ENCODE measurements around the gene LST1. TPM values are rescaled to one million over a fixed set of nuclear protein-coding genes. Genes with fewer than 3 reads are reported as not detected.

Gene LST1
- total and polyA plus RNA-seq, 2 donors (not counting 1 experiment from before 2014, with no cell fraction given), result 7.4 to 30.5 TPM

- Mint-ChIP-seq H3K27ac (no peak overlapping the region), H3K9me3 (ENCODE audit: insufficient read depth) (no peaks in the 10 kb centered on the region), H3K4me3 (peak overlapping the region; percentile 23), H3K4me1 (peaks cover 48% of the 10 kb centered on the region), H3K27me3 (no peaks in the 10 kb centered on the region)
- TF ChIP-seq EZH2 (IDR thresholded peaks at IDR 0.05; ENCODE audit: borderline replicate concordance, insufficient read depth, low read depth, low read length, poor library complexity, severe bottlenecking) (no peak), CTCF (IDR thresholded peaks at IDR 0.05) (no peak)
- ChIA-PET POLR2A (interaction anchor here (42.6 kb wide), 1 partner anchor 40 kb away, joined by 1450 read pairs; the partner anchor contains the start of genes LST1, LTA, LTB and NCR3), CTCF (interaction anchor here (1.3 to 29.4 kb wide), 2 partner anchors 45 to 50 kb away, joined by 4 to 2241 read pairs; partner anchors contain the start of genes LST1, LTB, NCR3 and TNF)
- DNase-seq (no peak), ATAC-seq (ENCODE audit: low read depth) (no peak)
- Histone ChIP-seq H3K4me3 (ENCODE audit: control extremely low read depth in 1 of 5, extremely low read depth in 1 of 5, insufficient read depth in 1 of 5, low read depth in 2 of 5, low read length in 4 of 5) (no peak overlapping the region), H3K4me1 (ENCODE audit: control insufficient read depth in 2 of 2, insufficient read depth in 2 of 2, low read length in 2 of 2) (peaks cover 31 to 47% of the 10 kb centered on the region in 2 donors), H4K20me1 (ENCODE audit: control insufficient read depth, insufficient read depth, low read length, poor library complexity, severe bottlenecking) (peaks cover 8% of the 10 kb centered on the region), H3K9me3 (ENCODE audit: control extremely low read depth in 1 of 3, control insufficient read depth in 2 of 3, insufficient read depth in 1 of 3, low read length in 2 of 3) (peaks cover 0 to 3% (median 0%) of the 10 kb centered on the region in 3 donors), H3K36me3 (replicated peaks in 1 of 2; ENCODE audit: control extremely low read depth in 1 of 2, control insufficient read depth in 1 of 2, extremely low read depth in 1 of 2, insufficient read depth in 2 of 2, low read length in 1 of 2) (peaks cover 0 to 6% of the 10 kb centered on the region in 2 experiments), H3K27me3 (replicated peaks in 1 of 4; ENCODE audit: control extremely low read depth in 1 of 4, control insufficient read depth in 3 of 4, insufficient read depth in 4 of 4, low read length in 3 of 4) (no peaks in the 10 kb centered on the region), H3K27ac (ENCODE audit: low read length in 2 of 2) (no peak overlapping the region), H3K9ac (ENCODE audit: low read length) (no peak overlapping the region), H3K79me2 (ENCODE audit: control insufficient read depth, insufficient read depth, low read length) (peaks cover 32% of the 10 kb centered on the region), H2AFZ (ENCODE audit: insufficient read depth, low read depth, low read length, poor library complexity, severe bottlenecking) (no peak overlapping the region), H3K4me2 (replicated peaks; ENCODE audit: low read depth, low read length, poor library complexity, severe bottlenecking) (no peak overlapping the region)
- intact Hi-C loops (cut with micrococcal nuclease), result no loop called here
- WGBS (ENCODE audit: insufficient coverage), result 82% methylated on average over 7 of the region's 7 CpGs
Observed at GRCh38 chr6:31545291-31545690, 40.8 kb upstream of the LST1 start.

- ChIA-PET CTCF (interaction anchor here (0.7 to 29.4 kb wide), 12 partner anchors 17 to 406 kb away, joined by 3 to 2241 read pairs (median 4); partner anchors contain the start of genes C6orf47, GPANK1, LST1 and LTB), POLR2A (interaction anchor here (0.6 to 42.6 kb wide), 5 partner anchors 14 to 312 kb away, joined by 3 to 1450 read pairs (median 5); partner anchors contain the start of genes LST1, LTA, LTB and NCR3)
- no peaks in the 10 kb centered on the region for H4K20me1 ChIP-seq (ENCODE audit: control insufficient read depth, insufficient read depth, low read length, poor library complexity, severe bottlenecking)
- H3K79me2 ChIP-seq (ENCODE audit: control insufficient read depth, insufficient read depth, low read length), result peaks cover 32% of the 10 kb centered on the region
- DNase-seq, result peak; percentile 87
- Mint-ChIP-seq H3K27ac (peak within 1 kb of the TSS; percentile 88), H3K4me3 (peak within 1 kb of the TSS; percentile 87), H3K27me3 (no peaks in the 10 kb centered on the region), H3K9me3 (ENCODE audit: insufficient read depth) (no peaks in the 10 kb centered on the region), H3K4me1 (peaks cover 44% of the 10 kb centered on the region)
- peak within 1 kb of the TSS; percentile 70 for H3K9ac ChIP-seq (ENCODE audit: low read length)
- peaks cover 26 to 46% of the 10 kb centered on the region in 2 donors for H3K4me1 ChIP-seq (ENCODE audit: control insufficient read depth in 2 of 2, insufficient read depth in 2 of 2, low read length in 2 of 2)
- peak within 1 kb of the TSS; percentile 61 for H2AFZ ChIP-seq (ENCODE audit: insufficient read depth, low read depth, low read length, poor library complexity, severe bottlenecking)
- TF ChIP-seq EZH2 (IDR thresholded peaks at IDR 0.05; ENCODE audit: borderline replicate concordance, insufficient read depth, low read depth, low read length, poor library complexity, severe bottlenecking) (no peak), CTCF (IDR thresholded peaks at IDR 0.05) (peak; percentile 98)
- H3K27me3 ChIP-seq (replicated peaks in 1 of 4; ENCODE audit: control extremely low read depth in 1 of 4, control insufficient read depth in 3 of 4, insufficient read depth in 4 of 4, low read length in 3 of 4), result no peaks in the 10 kb centered on the region
- 10% methylated on average over 10 of the region's 11 CpGs for WGBS (ENCODE audit: insufficient coverage)
- peaks cover 0 to 3% (median 0%) of the 10 kb centered on the region in 3 donors for H3K9me3 ChIP-seq (ENCODE audit: control extremely low read depth in 1 of 3, control insufficient read depth in 2 of 3, insufficient read depth in 1 of 3, low read length in 2 of 3)
- peaks cover 0 to 3% of the 10 kb centered on the region in 2 experiments for H3K36me3 ChIP-seq (replicated peaks in 1 of 2; ENCODE audit: control extremely low read depth in 1 of 2, control insufficient read depth in 1 of 2, extremely low read depth in 1 of 2, insufficient read depth in 2 of 2, low read length in 1 of 2)
- intact Hi-C loops (cut with micrococcal nuclease), result loop anchor here (2.0 kb wide), 3 partner anchors 14 to 608 kb away; partner anchors contain the start of genes EHMT2 and PPT2
- peak; percentile 61 for ATAC-seq (ENCODE audit: low read depth)
- H3K4me3 ChIP-seq (ENCODE audit: control extremely low read depth in 1 of 5, extremely low read depth in 1 of 5, insufficient read depth in 1 of 5, low read depth in 2 of 5, low read length in 4 of 5), result peak within 1 kb of the TSS; percentile 40 to 69 (median 56)
- peak within 1 kb of the TSS; percentile 88 for H3K4me2 ChIP-seq (replicated peaks; ENCODE audit: low read depth, low read length, poor library complexity, severe bottlenecking)
- peak within 1 kb of the TSS; percentile 80 to 83 for H3K27ac ChIP-seq (ENCODE audit: low read length in 2 of 2)
Observed at GRCh38 chr6:31546339-31546957, 39.6 kb upstream of the LST1 start, which contains the start of gene ATP6V1G2. Gene ATP6V1G2, minus strand, starts transcription at chr6:31546608. Its CDS starts 49 bp downstream, at chr6:31546559.

Measured in B cell (primary cell).